HepG2 (cell line): Measurements from ENCODE around the gene C2. TPM values are rescaled to one million over a fixed set of nuclear protein-coding genes. Genes with fewer than 3 reads are reported as not detected.

ENCODE experiments used
- ARID4A ChIP-seq: sonication (generic); formaldehyde crosslinking; IDR thresholded peaks from 2 replicates; pipeline ENCODE4 v1.5.0; 2020; ENCODE audit warnings: mild to moderate bottlenecking, missing genetic modification reagents, borderline replicate concordance
- ATF7-NPFF ChIP-seq: sonication (generic); formaldehyde crosslinking; IDR thresholded peaks from 2 replicates; pipeline ENCODE4 v1.8.1; 2023; ENCODE audit warnings: mild to moderate bottlenecking, low read depth, missing genetic modification reagents, moderate library complexity
- CTCF ChIP-seq: sonication (generic); formaldehyde crosslinking; IDR thresholded peaks from 2 replicates; pipeline ENCODE4 v1.5.0; 2020; ENCODE audit warnings: mild to moderate bottlenecking, missing genetic modification reagents, moderate library complexity
- FOXO4 ChIP-seq: sonication (generic); formaldehyde crosslinking; conservative IDR thresholded peaks from 2 replicates; pipeline ENCODE4 v1.8.1; 2023; ENCODE audit warnings: missing genetic modification reagents
- GATAD2A ChIP-seq: IDR thresholded peaks from 2 replicates; pipeline ENCODE4 v1.6.1; 2016
- MAFG ChIP-seq: sonication (generic); formaldehyde crosslinking; IDR thresholded peaks from 2 replicates; pipeline ENCODE4 v1.5.1; 2020; ENCODE audit warnings: mild to moderate bottlenecking, missing genetic modification reagents
- MBD4 ChIP-seq: IDR thresholded peaks from 2 replicates; pipeline ENCODE4 v1.6.1; 2012; ENCODE audit warnings: low read length, inconsistent platforms, borderline replicate concordance
- MED13 ChIP-seq: sonication (generic); formaldehyde crosslinking; IDR thresholded peaks from 2 replicates; pipeline ENCODE4 v1.5.0; 2020; ENCODE audit warnings: missing genetic modification reagents
- MEIS1 ChIP-seq: sonication (generic); formaldehyde crosslinking; IDR thresholded peaks from 2 replicates; pipeline ENCODE4 v1.9.0; 2021; ENCODE audit warnings: mild to moderate bottlenecking, missing genetic modification reagents, moderate library complexity, borderline replicate concordance
- POLR2AphosphoS2 ChIP-seq: IDR thresholded peaks from 2 replicates; pipeline ENCODE4 v1.6.1; 2011; ENCODE audit warnings: low read depth, low read length, improper control_type of control experiment
- RORA ChIP-seq: sonication (generic); formaldehyde crosslinking; IDR thresholded peaks from 2 replicates; pipeline ENCODE4 v1.5.0; 2020; ENCODE audit warnings: mild to moderate bottlenecking, missing genetic modification reagents, moderate library complexity
- SIN3A ChIP-seq: IDR thresholded peaks from 2 replicates; pipeline ENCODE4 v1.6.1; 2011; ENCODE audit warnings: low read depth, mild to moderate bottlenecking, control low read depth, low read length, borderline replicate concordance
- SKI ChIP-seq: fragments of 450-650 bp; IDR thresholded peaks from one replicate; pipeline ENCODE4 v1.6.1; 2018; ENCODE audit warnings: mild to moderate bottlenecking; ENCODE audit not compliant: partially characterized antibody
- STAT5B ChIP-seq: sonication (generic); formaldehyde crosslinking; IDR thresholded peaks from 2 replicates; pipeline ENCODE4 v1.4.0; 2020; ENCODE audit warnings: missing genetic modification reagents
- ZBTB39 ChIP-seq: sonication (generic); formaldehyde crosslinking; IDR thresholded peaks from 2 replicates; pipeline ENCODE4 v1.5.0; 2020; ENCODE audit warnings: missing genetic modification reagents
- ZNF496 ChIP-seq: sonication (generic); formaldehyde crosslinking; IDR thresholded peaks from 2 replicates; pipeline ENCODE4 v1.8.1; 2023; ENCODE audit warnings: mild to moderate bottlenecking, moderate library complexity, missing genetic modification reagents; ENCODE audit not compliant: insufficient replicate concordance
- ZNF703 ChIP-seq: sonication (generic); formaldehyde crosslinking; IDR thresholded peaks from 2 replicates; pipeline ENCODE4 v1.5.1; 2020; ENCODE audit warnings: missing genetic modification reagents, mild to moderate bottlenecking, moderate library complexity, borderline replicate concordance
- ZNF788 ChIP-seq: sonication (generic); formaldehyde crosslinking; IDR thresholded peaks from 2 replicates; pipeline ENCODE4 v1.5.0; 2020; ENCODE audit warnings: mild to moderate bottlenecking, missing genetic modification reagents, borderline replicate concordance
- ZNF878 ChIP-seq: sonication (generic); formaldehyde crosslinking; IDR thresholded peaks from 2 replicates; pipeline ENCODE4 v1.8.1; 2023; ENCODE audit warnings: mild to moderate bottlenecking, missing genetic modification reagents, moderate library complexity
- polyA plus RNA-seq, 8 experiments: library from polyadenylated mRNA; depleted of rRNA in 3 of 8; stranded (reverse) in 7 of 8; unstranded in 1 of 8; fragments of >200 nt; fragmentation: Illumina TruSeq in 4 of 8; extraction: Trizol in 4 of 8; gene quantifications; 2 replicates each; pipeline versions ENCODE4 v1.2.1 to v1.2.3, GENCODE V29; 2011 to 2016; ENCODE audit warnings: low read depth in 4 of 8, missing spikeins in 1 of 8, mixed read lengths in 1 of 8; ENCODE audit not compliant: insufficient read depth in 1 of 8
- total RNA-seq, 5 experiments: library from RNA; depleted of rRNA; stranded (reverse); fragments of >200 nt; fragmentation: Illumina TruSeq; extraction: Trizol; gene quantifications; 2 replicates each; pipeline ENCODE4 v1.2.3, GENCODE V29; 2016; ENCODE audit warnings: low read depth in 1 of 5

C2 gene
- total and polyA plus RNA-seq, 2 of the 13 experiments (the other 11 are each of a cell fraction or from before 2014, with no cell fraction given): 165 to 307 TPM

- no peak for TF ChIP-seq FOXO4 (CRISPR knock-in tag)
- TF ChIP-seq ZNF788 (CRISPR knock-in tag): peak; percentile 75; the same call in 1 of the 2 replicates
- no peak for TF ChIP-seq RORA (CRISPR knock-in tag)
- peak; percentile 78 for TF ChIP-seq SKI
- peak; percentile 8; the same call in 1 of the 2 replicates for TF ChIP-seq CTCF
- TF ChIP-seq POLR2AphosphoS2: peak; percentile 32; the same call in 1 of the 2 replicates
- peak; percentile 67 for TF ChIP-seq ARID4A
- TF ChIP-seq MAFG (CRISPR knock-in tag): no peak
- peak; percentile 93; the same call in 1 of the 2 replicates for TF ChIP-seq MED13 (CRISPR knock-in tag)
- no peak for TF ChIP-seq STAT5B (CRISPR knock-in tag)
- no peak; the same call in 1 of the 2 replicates for TF ChIP-seq SIN3A
- TF ChIP-seq MBD4: no peak
- peak; percentile 97 for TF ChIP-seq GATAD2A (CRISPR knock-in tag)
- TF ChIP-seq ZBTB39: peak; percentile 4; the same call in 1 of the 2 replicates
- TF ChIP-seq ZNF878: 0 out of 2 replicates have a peak, but pooled peaks have one; percentile 36
- no peak for TF ChIP-seq ZNF496
- peak; percentile 75; the same call in 1 of the 2 replicates for TF ChIP-seq ZNF703
- peak; percentile 85 for TF ChIP-seq MEIS1 (CRISPR knock-in tag)
- peak; percentile 70; the same call in 1 of the 2 replicates for TF ChIP-seq ATF7-NPFF
These were observed 18.2 kb downstream of the C2 start, which contains the start of gene CFB (continued) for GRCh38 chr6:31945507-31946369.
